OCI-LY1 (cell line): ENCODE measurements around the gene DPP6.

Experiments
- H2AFZ ChIP-seq: fragments of 200-600 bp; sonication (generic), shearing (Covaris generic); 2 replicates; pipeline ENCODE4 v1.6.0; 2014; ENCODE audit warnings: antibody characterized with exemption, mild to moderate bottlenecking, low read length
- H3F3A ChIP-seq: fragments of 200-600 bp; sonication (generic), shearing (Covaris generic); 2 replicates; pipeline ENCODE4 v1.6.0; 2014; ENCODE audit warnings: mild to moderate bottlenecking, antibody characterized with exemption, low read length, moderate library complexity; ENCODE audit not compliant: insufficient read depth
- H3K27ac ChIP-seq: fragments of 200-600 bp; sonication (generic); 2 replicates; pipeline ENCODE4 v1.5.1; 2014; ENCODE audit warnings: low read length, mixed run types, mild to moderate bottlenecking, low read depth; ENCODE audit not compliant: poor library complexity, severe bottlenecking
- H3K27me3 ChIP-seq: fragments of 200-600 bp; sonication (generic); 2 replicates; pipeline ENCODE4 v1.6.0; 2014; ENCODE audit warnings: antibody characterized with exemption, mild to moderate bottlenecking, low read length, moderate library complexity; ENCODE audit not compliant: insufficient read depth
- H3K36me3 ChIP-seq: fragments of 200-600 bp; sonication (generic); 2 replicates; pipeline ENCODE4 v1.6.1; 2014; ENCODE audit warnings: mild to moderate bottlenecking, antibody characterized with exemption, low read length, moderate library complexity, mixed read lengths; ENCODE audit not compliant: insufficient read depth
- H3K4me1 ChIP-seq: fragments of 200-600 bp; sonication (generic); 2 replicates; pipeline ENCODE4 v1.5.1; 2014; ENCODE audit warnings: mild to moderate bottlenecking, low read length, moderate library complexity; ENCODE audit not compliant: insufficient read depth, severe bottlenecking
- H3K4me2 ChIP-seq: fragments of 200-600 bp; sonication (generic), shearing (Covaris generic); 2 replicates; pipeline ENCODE4 v1.6.1; 2014; ENCODE audit warnings: low read length
- H3K4me3 ChIP-seq: fragments of 200-600 bp; sonication (generic); 2 replicates; pipeline ENCODE4 v1.5.1; 2014; ENCODE audit warnings: low read length, low read depth, mild to moderate bottlenecking, mixed read lengths; ENCODE audit not compliant: poor library complexity, severe bottlenecking
- H3K79me2 ChIP-seq: fragments of 200-600 bp; shearing (Covaris generic); 2 replicates; pipeline ENCODE4 v1.6.1; 2016; ENCODE audit warnings: mixed run types, low read length, mixed read lengths; ENCODE audit not compliant: insufficient read depth
- H3K9ac ChIP-seq: fragments of 200-600 bp; sonication (generic), shearing (Covaris generic); 2 replicates; pipeline ENCODE4 v1.6.1; 2014; ENCODE audit warnings: mild to moderate bottlenecking, low read length, mixed read lengths
- H3K9me2 ChIP-seq: fragments of 200-600 bp; sonication (generic), shearing (Covaris generic); 2 replicates; pipeline ENCODE4 v1.6.1; 2014; ENCODE audit warnings: low read depth, mild to moderate bottlenecking, low read length, mixed read lengths
- H3K9me3 ChIP-seq: fragments of 200-600 bp; shearing (Covaris generic); 2 replicates; pipeline ENCODE4 v1.6.1; 2014; ENCODE audit warnings: low read length, mixed read lengths
- H4K20me1 ChIP-seq: fragments of 200-600 bp; sonication (generic), shearing (Covaris generic); 2 replicates; pipeline ENCODE4 v1.6.0; 2016; ENCODE audit warnings: mild to moderate bottlenecking, low read length; ENCODE audit not compliant: insufficient read depth
- EZH2 ChIP-seq: fragments of 200-600 bp; sonication (generic), shearing (Covaris generic); IDR thresholded peaks from 2 replicates; pipeline ENCODE4 v1.8.0; 2017; ENCODE audit warnings: borderline replicate concordance, mixed run types, mild to moderate bottlenecking, antibody characterized with exemption, low read length, moderate library complexity, mixed read lengths
- TF ChIP-seq, protein P1 (sequence below): fragments of 200-600 bp; sonication (generic), shearing (Covaris generic); IDR thresholded peaks from 2 replicates; pipeline ENCODE4 v1.5.1; 2017; ENCODE audit warnings: mild to moderate bottlenecking, antibody characterized with exemption, low read length, moderate library complexity, mixed read lengths

The DPP6 gene

DNA sequence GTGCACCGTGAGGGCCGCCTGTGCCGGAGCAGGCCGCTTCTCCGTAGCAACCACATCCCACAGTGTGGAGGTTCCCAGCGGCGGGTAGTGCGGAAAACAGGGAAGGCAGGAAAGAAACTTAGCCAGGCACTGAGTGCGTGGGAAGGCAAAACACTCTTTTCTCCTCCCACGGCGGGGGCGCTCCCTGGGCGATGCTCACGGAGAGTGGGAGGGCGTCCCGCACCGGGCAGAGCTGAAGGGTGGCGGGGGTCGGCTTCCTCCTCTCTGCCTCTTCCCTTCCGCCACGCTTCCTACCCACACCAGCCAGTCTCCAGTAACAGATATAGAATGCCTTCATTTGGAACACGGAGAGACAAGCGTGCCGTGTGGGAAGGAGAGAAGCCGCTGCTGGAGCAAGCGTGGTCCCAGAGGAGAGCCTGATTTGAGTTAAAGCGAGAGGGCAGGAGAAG lies 698.2 kb downstream of the DPP6 start:
- H3K36me3 ChIP-seq, result no peaks in the 10 kb centered on the region
- no peak for TF ChIP-seq EZH2
- TF ChIP-seq, protein P1, sequence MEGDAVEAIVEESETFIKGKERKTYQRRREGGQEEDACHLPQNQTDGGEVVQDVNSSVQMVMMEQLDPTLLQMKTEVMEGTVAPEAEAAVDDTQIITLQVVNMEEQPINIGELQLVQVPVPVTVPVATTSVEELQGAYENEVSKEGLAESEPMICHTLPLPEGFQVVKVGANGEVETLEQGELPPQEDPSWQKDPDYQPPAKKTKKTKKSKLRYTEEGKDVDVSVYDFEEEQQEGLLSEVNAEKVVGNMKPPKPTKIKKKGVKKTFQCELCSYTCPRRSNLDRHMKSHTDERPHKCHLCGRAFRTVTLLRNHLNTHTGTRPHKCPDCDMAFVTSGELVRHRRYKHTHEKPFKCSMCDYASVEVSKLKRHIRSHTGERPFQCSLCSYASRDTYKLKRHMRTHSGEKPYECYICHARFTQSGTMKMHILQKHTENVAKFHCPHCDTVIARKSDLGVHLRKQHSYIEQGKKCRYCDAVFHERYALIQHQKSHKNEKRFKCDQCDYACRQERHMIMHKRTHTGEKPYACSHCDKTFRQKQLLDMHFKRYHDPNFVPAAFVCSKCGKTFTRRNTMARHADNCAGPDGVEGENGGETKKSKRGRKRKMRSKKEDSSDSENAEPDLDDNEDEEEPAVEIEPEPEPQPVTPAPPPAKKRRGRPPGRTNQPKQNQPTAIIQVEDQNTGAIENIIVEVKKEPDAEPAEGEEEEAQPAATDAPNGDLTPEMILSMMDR, result no peak
- H3K79me2 ChIP-seq, result no peaks in the 10 kb centered on the region
- H2AFZ ChIP-seq, result no peak overlapping the region
- H4K20me1 ChIP-seq, result no peaks in the 10 kb centered on the region
- 0 out of 2 replicates have a peak, but pooled peaks cover under 1% of the 10 kb centered on the region for H3K27me3 ChIP-seq
- H3K4me2 ChIP-seq, result no peak overlapping the region
- no peak overlapping the region for H3K4me3 ChIP-seq
- no peaks in the 10 kb centered on the region for H3F3A ChIP-seq
- no peak overlapping the region for H3K27ac ChIP-seq
- no peak overlapping the region for H3K9ac ChIP-seq
- no peaks in the 10 kb centered on the region for H3K4me1 ChIP-seq
- H3K9me2 ChIP-seq, result no peaks in the 10 kb centered on the region
- H3K9me3 ChIP-seq, result no peaks in the 10 kb centered on the region

DNA sequence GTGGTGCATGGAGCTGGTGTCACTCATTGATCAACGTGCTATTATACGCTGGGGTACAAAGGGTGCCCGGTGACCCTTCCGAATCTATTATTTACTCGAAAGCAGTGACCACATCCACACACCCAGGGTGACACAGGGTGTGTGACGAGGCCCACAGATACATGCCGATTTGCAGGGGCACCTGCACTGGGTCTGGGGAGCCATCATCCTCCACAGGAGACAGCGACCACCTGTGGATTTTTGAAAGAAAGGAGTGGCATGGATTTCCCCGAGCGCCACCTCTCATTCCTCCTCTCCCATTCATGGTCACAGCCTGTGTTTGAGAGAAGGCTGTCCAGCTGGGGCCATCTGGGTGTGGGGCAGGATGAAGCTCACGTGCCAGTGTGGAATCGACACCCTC lies 701.0 kb downstream of the DPP6 start:
- no peaks in the 10 kb centered on the region for H3K4me1 ChIP-seq
- no peaks in the 10 kb centered on the region for H3K79me2 ChIP-seq
- no peak overlapping the region for H3K9ac ChIP-seq
- H3F3A ChIP-seq, result no peaks in the 10 kb centered on the region
- H3K9me3 ChIP-seq, result no peaks in the 10 kb centered on the region
- no peak overlapping the region for H3K4me2 ChIP-seq
- H2AFZ ChIP-seq, result no peak overlapping the region
- H3K27me3 ChIP-seq, result peaks cover 4% of the 10 kb centered on the region; the same call in 1 of the 2 replicates
- no peak overlapping the region for H3K27ac ChIP-seq
- H3K4me3 ChIP-seq, result no peak overlapping the region
- no peaks in the 10 kb centered on the region for H3K9me2 ChIP-seq
- H3K36me3 ChIP-seq, result no peaks in the 10 kb centered on the region
- no peak for TF ChIP-seq EZH2
- TF ChIP-seq, protein P1, result no peak
- no peaks in the 10 kb centered on the region for H4K20me1 ChIP-seq

DNA sequence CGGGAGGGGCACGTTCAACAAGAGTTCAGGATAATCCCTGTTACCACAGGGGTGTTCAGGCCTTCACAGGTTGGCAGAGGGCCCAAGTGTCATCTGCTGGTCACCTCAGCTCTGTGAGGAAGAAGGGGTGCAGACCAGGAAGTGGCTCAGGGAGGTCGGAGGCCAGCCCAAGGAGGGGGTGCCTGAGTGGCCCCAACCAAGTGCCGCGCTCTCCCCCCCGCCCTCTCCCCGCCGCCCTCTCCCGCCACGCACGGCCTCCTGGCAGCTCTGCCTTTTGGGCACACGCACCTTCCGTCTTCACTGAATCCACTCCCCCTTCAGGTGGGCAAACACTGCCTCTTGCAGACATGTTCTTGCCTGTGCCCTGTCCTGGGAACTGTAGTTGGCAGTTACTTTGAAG lies 705.6 kb downstream of the DPP6 start:
- Histone ChIP-seq H3K79me2 (no peaks in the 10 kb centered on the region), H3K9ac (no peak overlapping the region), H3K9me3 (no peaks in the 10 kb centered on the region), H4K20me1 (no peaks in the 10 kb centered on the region), H3K27me3 (peaks cover 13% of the 10 kb centered on the region; the same call in 1 of the 2 replicates), H2AFZ (no peak overlapping the region), H3K9me2 (no peaks in the 10 kb centered on the region), H3F3A (no peaks in the 10 kb centered on the region), H3K27ac (no peak overlapping the region), H3K4me2 (no peak overlapping the region), H3K4me1 (no peaks in the 10 kb centered on the region), H3K4me3 (no peak overlapping the region), H3K36me3 (no peaks in the 10 kb centered on the region)
- TF ChIP-seq, protein P1, result no peak
- TF ChIP-seq EZH2, result no peak
